Endothelial cell of umbilical vein (primary cell): ENCODE measurements around the gene ENO2. TPM values are rescaled to one million over a fixed set of nuclear protein-coding genes. Genes with fewer than 3 reads are reported as not detected.
"Not testable (repeated sequence)": the region's sequence is repeated elsewhere in the genome, so short reads cannot be mapped to it uniquely, and the experiment has no call there.

ENCODE experiments used
- BruUV-seq: library from RNA; stranded (reverse); fragments of 400-500 nt; replicated peaks from 2 replicates; lab custom pipeline; 2021; lab: Mats Ljungman, UMichigan
- CTCF ChIA-PET: fragments of 300-600, 350-600 bp; sonication (Branson Sonifier 250); formaldehyde crosslinking; loops from one replicate; lab custom pipeline; 2021; ENCODE audit warnings: antibody characterized with exemption, inconsistent platforms; lab: Charles Lee
- POLR2A ChIA-PET: fragments of 300-600, 350-600 bp; sonication (Branson Sonifier 250); formaldehyde crosslinking; loops from one replicate; lab custom pipeline; 2021; ENCODE audit warnings: antibody characterized with exemption, inconsistent platforms; lab: Charles Lee
- DNase-seq: peaks from one replicate; pipeline ENCODE4 v3.0.0-alpha.2; 2011; ENCODE audit warnings: low read depth, low spot score
- FAIRE-seq: peaks from 2 replicates; lab custom pipeline; 2011; peaks lifted over from hg19 to GRCh38; lab: Jason Lieb, UNC
- H2AFZ ChIP-seq: 2 replicates; pipeline ENCODE4 v1.6.0; 2012; ENCODE audit warnings: low read depth, low read length, control low read depth, inconsistent platforms
- H3K27ac ChIP-seq: 2 replicates; pipeline ENCODE4 v1.5.1; 2011; ENCODE audit warnings: low read depth, mild to moderate bottlenecking, control low read depth, low read length, moderate library complexity; ENCODE audit not compliant: insufficient read depth
- H3K27me3 ChIP-seq, 2 experiments: 2 replicates each; pipeline versions ENCODE4 v1.6.0 to v1.6.1; 2011; ENCODE audit warnings: low read length in 2 of 2, mixed read lengths in 1 of 2; ENCODE audit not compliant: control insufficient read depth in 2 of 2, insufficient read depth in 2 of 2
- H3K36me3 ChIP-seq, 2 experiments: 2 replicates in 1 of 2; 3 replicates in 1 of 2; pipeline ENCODE4 v1.5.1; 2011; ENCODE audit warnings: low read length in 2 of 2, mild to moderate bottlenecking in 1 of 2, moderate library complexity in 1 of 2; ENCODE audit not compliant: control insufficient read depth in 2 of 2, insufficient read depth in 2 of 2; ENCODE audit errors: extremely low read depth in 1 of 2
- H3K4me1 ChIP-seq: 3 replicates; pipeline ENCODE4 v1.5.1; 2011; ENCODE audit warnings: mild to moderate bottlenecking, low read length; ENCODE audit not compliant: control insufficient read depth, insufficient read depth; ENCODE audit errors: extremely low read depth
- H3K4me2 ChIP-seq: 2 replicates; pipeline ENCODE4 v1.6.1; 2011; ENCODE audit warnings: low read length, control low read depth, mixed read lengths; ENCODE audit not compliant: insufficient read depth
- H3K4me3 ChIP-seq, 3 experiments: fragments of 200-600 bp in 1 of 3; sonication (generic), shearing (Covaris generic) in 1 of 3; replicated peaks in 1 of 3; 2 replicates each; pipeline ENCODE4 v1.5.1; 2011 to 2016; ENCODE audit warnings: control low read depth in 3 of 3, low read length in 3 of 3, mild to moderate bottlenecking in 2 of 3, inconsistent platforms in 1 of 3, low read depth in 1 of 3, moderate library complexity in 1 of 3; ENCODE audit not compliant: insufficient read depth in 1 of 3
- H3K79me2 ChIP-seq: 2 replicates; pipeline ENCODE4 v1.6.0; 2012; ENCODE audit warnings: low read length, inconsistent platforms; ENCODE audit not compliant: control insufficient read depth, insufficient read depth
- H3K9ac ChIP-seq: replicated peaks from 2 replicates; pipeline ENCODE3; 2011; ENCODE audit warnings: low read length, control low read depth; ENCODE audit not compliant: insufficient read depth; ENCODE audit errors: extremely low read depth
- H3K9me1 ChIP-seq: replicated peaks from 3 replicates; pipeline ENCODE4 v1.6.0; 2011; ENCODE audit warnings: mild to moderate bottlenecking, low read length; ENCODE audit not compliant: control insufficient read depth, insufficient read depth; ENCODE audit errors: extremely low read depth
- H3K9me3 ChIP-seq: replicated peaks from 2 replicates; pipeline ENCODE4 v1.5.1; 2012; ENCODE audit warnings: low read length, inconsistent platforms; ENCODE audit not compliant: control insufficient read depth, insufficient read depth
- H4K20me1 ChIP-seq: replicated peaks from 2 replicates; pipeline ENCODE3; 2011; ENCODE audit warnings: mild to moderate bottlenecking, low read length; ENCODE audit not compliant: control insufficient read depth, insufficient read depth; ENCODE audit errors: extremely low read depth
- EZH2 ChIP-seq: IDR thresholded peaks from 2 replicates; pipeline ENCODE4 v1.6.1; 2012; ENCODE audit warnings: borderline replicate concordance, low read depth, mild to moderate bottlenecking, moderate library complexity, low read length, inconsistent platforms; ENCODE audit not compliant: severe bottlenecking
- FOS ChIP-seq: IDR thresholded peaks from 2 replicates; pipeline ENCODE4 v1.6.1; 2011; ENCODE audit warnings: mild to moderate bottlenecking, low read length, moderate library complexity, borderline replicate concordance; ENCODE audit not compliant: insufficient read depth
- MYC ChIP-seq: IDR thresholded peaks from one replicate; pipeline ENCODE4 v1.6.1; 2011; ENCODE audit warnings: mild to moderate bottlenecking, low read depth, low read length
- POLR2A ChIP-seq: IDR thresholded peaks from 2 replicates; pipeline ENCODE4 v1.6.1; 2012; ENCODE audit warnings: low read depth, mild to moderate bottlenecking, control low read depth, low read length
- POLR2AphosphoS5 ChIP-seq: IDR thresholded peaks from 2 replicates; pipeline ENCODE4 v1.6.1; 2012; ENCODE audit warnings: low read depth, mild to moderate bottlenecking, control low read depth, low read length, moderate library complexity; ENCODE audit not compliant: insufficient read depth
- dilution Hi-C: fragments of 300-500 bp; cut with MboI; formaldehyde crosslinking; loops from one replicate; pipeline ENCODE4 v1.15.0; 2019; ENCODE audit warnings: low sequenced_read_pairs; ENCODE audit not compliant: extremely low pct_ligation_motif_present
- intact Hi-C: fragments of 100-400 bp; cut with micrococcal nuclease; formaldehyde crosslinking; loops from one replicate; pipeline ENCODE4 v1.10.0; 2022
- polyA plus RNA-seq, 4 experiments: library from polyadenylated mRNA; depleted of rRNA in 3 of 4; stranded (reverse) in 3 of 4; unstranded in 1 of 4; fragments of >200 nt; gene quantifications; 2 replicates each; pipeline versions ENCODE4 v1.2.1 to v1.2.3, GENCODE V29; 2011 to 2012; ENCODE audit warnings: missing spikeins in 1 of 4
- total RNA-seq: library from RNA; stranded (reverse); gene quantifications from 2 replicates; pipeline ENCODE4 v1.2.3, GENCODE V29; 2021
- TF ChIP-seq, protein P1 (sequence below), 2 donors: IDR thresholded peaks; 1 replicate in 1 of 2; 2 replicates in 1 of 2; pipeline ENCODE4 v1.5.1; 2011; ENCODE audit warnings: low read length in 2 of 2, mild to moderate bottlenecking in 2 of 2, moderate library complexity in 2 of 2, control low read depth in 1 of 2, inconsistent platforms in 1 of 2, low read depth in 1 of 2; ENCODE audit not compliant: insufficient read depth in 1 of 2; ENCODE audit errors: extremely low read depth in 1 of 2
- TF ChIP-seq, protein P2 (sequence below): IDR thresholded peaks from 2 replicates; pipeline ENCODE4 v1.6.1; 2011; ENCODE audit not compliant: insufficient read depth, insufficient read length

ENO2 gene
- total and polyA plus RNA-seq, 2 donors (not counting 3 experiments of a cell fraction or from before 2014, with no cell fraction given): 11.4 to 18.6 TPM

DNA sequence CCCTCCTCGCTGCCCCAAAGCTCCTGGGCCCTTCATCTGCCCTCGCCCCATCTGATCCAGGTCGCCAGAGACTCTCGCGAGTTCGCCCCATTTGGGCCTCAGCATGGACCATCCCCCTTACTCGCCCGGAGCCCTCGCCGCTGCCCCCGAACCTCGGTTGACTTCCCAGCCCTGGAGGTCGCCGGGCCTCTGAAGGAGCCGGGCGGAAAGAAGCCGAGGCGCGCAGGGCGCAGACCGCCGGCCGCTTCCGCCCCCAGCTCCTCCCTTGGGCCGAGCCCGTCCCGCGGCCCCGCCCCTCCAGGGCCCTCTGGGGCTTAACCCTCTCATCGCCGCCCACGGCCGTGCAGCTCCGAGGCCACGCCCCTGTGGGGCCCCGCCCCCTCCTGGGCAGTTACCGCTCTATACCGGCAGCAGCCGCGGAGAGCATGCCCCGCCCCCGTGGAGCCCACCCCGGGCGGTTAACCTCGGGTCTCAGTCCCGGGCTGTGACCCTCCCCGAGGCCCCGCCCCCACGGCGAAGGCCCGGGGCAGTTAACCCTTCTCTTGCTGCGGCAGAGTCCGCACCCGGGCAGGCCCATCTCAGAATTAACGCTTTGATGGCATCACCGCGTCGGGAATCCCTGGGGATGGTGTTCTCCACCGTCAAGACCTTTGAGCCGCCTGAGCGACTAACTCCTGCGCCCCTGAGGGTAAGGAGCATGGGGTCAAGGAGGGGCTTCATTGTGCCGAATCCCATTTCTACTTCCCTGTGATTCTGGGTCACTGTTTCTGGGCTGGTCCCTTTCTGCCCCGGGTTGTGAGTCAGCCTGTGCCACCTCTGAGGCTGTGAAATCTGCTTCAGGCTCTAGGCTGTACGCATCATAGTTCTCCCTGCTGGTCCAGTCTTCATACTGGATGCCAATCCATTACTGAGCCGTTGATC lies 41.0 kb upstream of the ENO2 start, which contains the start of gene SPSB2:
SPSB2 (minus strand) TSS at position 210 of the 921 bp plus-strand sequence. CDS start 402 bp downstream, outside the sequence.
- Histone ChIP-seq H3K27ac (peak within 1 kb of the TSS; percentile 60), H3K36me3 (peaks cover 0 to 22% of the 10 kb centered on the region in 2 experiments), H3K4me1 (peaks cover 34% of the 10 kb centered on the region), H3K79me2 (peaks cover 30% of the 10 kb centered on the region), H2AFZ (peak within 1 kb of the TSS; percentile 87), H3K27me3 (no peaks in the 10 kb centered on the region), H3K9me3 (no peaks in the 10 kb centered on the region), H3K9me1 (no peaks in the 10 kb centered on the region), H3K4me3 (peak within 1 kb of the TSS; percentile 59 to 92 (median 84)), H3K9ac (peak within 1 kb of the TSS; percentile 92), H4K20me1 (no peaks in the 10 kb centered on the region), H3K4me2 (peak within 1 kb of the TSS; percentile 98)
- no TSS peak for BruUV-seq
- ChIA-PET CTCF (interaction anchor here (0.8 to 4.3 kb wide), 32 partner anchors 9 to 238 kb away, joined by 3 to 74 read pairs (median 5); partner anchors contain the start of genes C12orf57, C1RL, CDCA3 and LRRC23), POLR2A (interaction anchor here (1.1 to 2.1 kb wide), 7 partner anchors 18 to 120 kb away, joined by 3 to 16 read pairs (median 5); partner anchors contain the start of genes C12orf57, CDCA3, MLF2 and PTMS)
- FAIRE-seq (peak; percentile 95), DNase-seq (peak; percentile 96)
- peak; percentile 91 for TF ChIP-seq POLR2A
- TF ChIP-seq, protein P1, sequence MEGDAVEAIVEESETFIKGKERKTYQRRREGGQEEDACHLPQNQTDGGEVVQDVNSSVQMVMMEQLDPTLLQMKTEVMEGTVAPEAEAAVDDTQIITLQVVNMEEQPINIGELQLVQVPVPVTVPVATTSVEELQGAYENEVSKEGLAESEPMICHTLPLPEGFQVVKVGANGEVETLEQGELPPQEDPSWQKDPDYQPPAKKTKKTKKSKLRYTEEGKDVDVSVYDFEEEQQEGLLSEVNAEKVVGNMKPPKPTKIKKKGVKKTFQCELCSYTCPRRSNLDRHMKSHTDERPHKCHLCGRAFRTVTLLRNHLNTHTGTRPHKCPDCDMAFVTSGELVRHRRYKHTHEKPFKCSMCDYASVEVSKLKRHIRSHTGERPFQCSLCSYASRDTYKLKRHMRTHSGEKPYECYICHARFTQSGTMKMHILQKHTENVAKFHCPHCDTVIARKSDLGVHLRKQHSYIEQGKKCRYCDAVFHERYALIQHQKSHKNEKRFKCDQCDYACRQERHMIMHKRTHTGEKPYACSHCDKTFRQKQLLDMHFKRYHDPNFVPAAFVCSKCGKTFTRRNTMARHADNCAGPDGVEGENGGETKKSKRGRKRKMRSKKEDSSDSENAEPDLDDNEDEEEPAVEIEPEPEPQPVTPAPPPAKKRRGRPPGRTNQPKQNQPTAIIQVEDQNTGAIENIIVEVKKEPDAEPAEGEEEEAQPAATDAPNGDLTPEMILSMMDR (IDR thresholded peaks at IDR 0.05; ENCODE audit: extremely low read depth in 1 of 2, insufficient read depth in 1 of 2, low read depth in 1 of 2, low read length in 2 of 2): no peak
- TF ChIP-seq FOS: no peak
- TF ChIP-seq POLR2AphosphoS5: peak; percentile 93
- TF ChIP-seq, protein P2, sequence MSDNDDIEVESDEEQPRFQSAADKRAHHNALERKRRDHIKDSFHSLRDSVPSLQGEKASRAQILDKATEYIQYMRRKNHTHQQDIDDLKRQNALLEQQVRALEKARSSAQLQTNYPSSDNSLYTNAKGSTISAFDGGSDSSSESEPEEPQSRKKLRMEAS: no peak
- TF ChIP-seq EZH2: no peak
- no peak for TF ChIP-seq MYC
- intact Hi-C loops: loop anchor here (1.0 to 5.0 kb wide), 3 partner anchors 18 to 234 kb away; partner anchors contain the start of genes C1R and C1RL
- dilution Hi-C loops: no loop called here

DNA sequence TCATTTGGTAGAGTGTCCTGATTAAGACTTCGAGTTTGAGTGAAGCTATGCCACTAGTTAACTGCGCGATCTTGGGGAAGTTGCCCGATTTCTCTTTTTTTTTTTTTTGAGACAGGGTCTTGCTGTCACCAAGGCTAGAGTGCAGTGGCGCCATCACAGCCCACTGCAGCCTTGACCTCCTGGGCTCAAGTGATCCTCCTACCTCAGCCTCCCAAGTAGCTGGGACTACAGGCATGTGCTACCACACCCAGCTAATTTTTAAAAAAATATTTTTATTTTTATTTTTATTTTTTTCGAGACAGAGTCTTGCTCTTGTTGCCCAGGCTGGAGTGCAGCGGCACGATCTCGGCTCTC lies 40.4 kb upstream of the ENO2 start:
- BruUV-seq, H3K27me3 ChIP-seq, H3K9me3 ChIP-seq, FAIRE-seq, dilution Hi-C loops, H3K9me1 ChIP-seq, H4K20me1 ChIP-seq, DNase-seq: not testable (repeated sequence)
- Histone ChIP-seq H3K4me1 (peaks cover 27% of the 10 kb centered on the region), H3K9ac (peak overlapping the region; percentile 85), H3K36me3 (peaks cover 0 to 22% of the 10 kb centered on the region in 2 experiments), H3K4me3 (peak overlapping the region; percentile 59 to 87 (median 84)), H3K27ac (peak overlapping the region; percentile 48), H2AFZ (peak overlapping the region; percentile 87), H3K4me2 (peak overlapping the region; percentile 98), H3K79me2 (peaks cover 24% of the 10 kb centered on the region)
- CTCF ChIA-PET: interaction anchor here (0.9 to 4.3 kb wide), 6 partner anchors 9 to 237 kb away, joined by 3 to 74 read pairs (median 4); partner anchors contain the start of gene C1RL
- POLR2A ChIA-PET: interaction anchor here (2.1 kb wide), 1 partner anchor 17 kb away, joined by 16 read pairs; no protein-coding TSS in a partner anchor
- intact Hi-C loops: loop anchor here (5.0 kb wide), 2 partner anchors 218 to 233 kb away; partner anchors contain the start of genes C1R and C1RL
